ENCODE measurements around the gene ADAMTS15.
"Not testable (repeated sequence)": the region's sequence is repeated elsewhere in the genome, so short reads cannot be mapped to it uniquely, and the experiment has no call there.

Gene ADAMTS15

DNA sequence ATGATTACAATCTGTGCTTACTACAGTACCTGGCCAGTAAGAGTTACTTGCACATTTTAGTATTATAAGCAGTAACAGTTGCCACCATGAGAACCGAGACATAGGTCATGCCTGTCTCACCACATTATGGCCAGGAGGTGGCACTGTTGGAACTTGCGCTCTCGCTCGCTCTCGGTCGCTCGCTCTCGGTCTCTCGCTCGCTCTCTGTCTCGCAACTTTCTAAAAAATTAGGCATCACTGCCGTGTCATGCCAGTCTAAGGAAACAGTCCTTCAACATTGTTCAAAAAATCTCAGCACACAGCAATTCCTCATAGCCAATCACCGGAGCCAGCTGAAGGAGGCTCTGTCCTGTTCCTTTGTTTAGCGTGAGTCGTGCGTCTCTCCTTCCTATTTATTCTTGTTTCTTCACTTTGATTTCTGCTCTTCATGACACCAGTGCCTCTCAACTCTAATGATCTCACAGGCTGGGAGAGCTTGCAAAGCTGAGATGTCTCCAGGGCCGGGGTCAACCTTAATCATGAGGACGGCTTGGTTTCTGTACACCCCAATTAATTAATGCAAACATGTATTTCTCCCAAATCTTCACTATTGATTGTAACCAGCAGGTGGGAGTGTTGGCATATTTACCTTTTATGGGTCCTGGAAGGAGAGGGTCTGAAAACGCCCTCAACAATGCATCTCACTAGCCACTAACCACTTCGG, 13.8 kb upstream of the ADAMTS15 start:
- peak; percentile 76 for DNase-seq (ENCODE audit: extremely low read depth, low read depth)
- TF ChIP-seq, protein P1, sequence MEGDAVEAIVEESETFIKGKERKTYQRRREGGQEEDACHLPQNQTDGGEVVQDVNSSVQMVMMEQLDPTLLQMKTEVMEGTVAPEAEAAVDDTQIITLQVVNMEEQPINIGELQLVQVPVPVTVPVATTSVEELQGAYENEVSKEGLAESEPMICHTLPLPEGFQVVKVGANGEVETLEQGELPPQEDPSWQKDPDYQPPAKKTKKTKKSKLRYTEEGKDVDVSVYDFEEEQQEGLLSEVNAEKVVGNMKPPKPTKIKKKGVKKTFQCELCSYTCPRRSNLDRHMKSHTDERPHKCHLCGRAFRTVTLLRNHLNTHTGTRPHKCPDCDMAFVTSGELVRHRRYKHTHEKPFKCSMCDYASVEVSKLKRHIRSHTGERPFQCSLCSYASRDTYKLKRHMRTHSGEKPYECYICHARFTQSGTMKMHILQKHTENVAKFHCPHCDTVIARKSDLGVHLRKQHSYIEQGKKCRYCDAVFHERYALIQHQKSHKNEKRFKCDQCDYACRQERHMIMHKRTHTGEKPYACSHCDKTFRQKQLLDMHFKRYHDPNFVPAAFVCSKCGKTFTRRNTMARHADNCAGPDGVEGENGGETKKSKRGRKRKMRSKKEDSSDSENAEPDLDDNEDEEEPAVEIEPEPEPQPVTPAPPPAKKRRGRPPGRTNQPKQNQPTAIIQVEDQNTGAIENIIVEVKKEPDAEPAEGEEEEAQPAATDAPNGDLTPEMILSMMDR (IDR thresholded peaks at IDR 0.05; ENCODE audit: low read depth, low read length, missing control alignments) = peak; percentile 85

DNA sequence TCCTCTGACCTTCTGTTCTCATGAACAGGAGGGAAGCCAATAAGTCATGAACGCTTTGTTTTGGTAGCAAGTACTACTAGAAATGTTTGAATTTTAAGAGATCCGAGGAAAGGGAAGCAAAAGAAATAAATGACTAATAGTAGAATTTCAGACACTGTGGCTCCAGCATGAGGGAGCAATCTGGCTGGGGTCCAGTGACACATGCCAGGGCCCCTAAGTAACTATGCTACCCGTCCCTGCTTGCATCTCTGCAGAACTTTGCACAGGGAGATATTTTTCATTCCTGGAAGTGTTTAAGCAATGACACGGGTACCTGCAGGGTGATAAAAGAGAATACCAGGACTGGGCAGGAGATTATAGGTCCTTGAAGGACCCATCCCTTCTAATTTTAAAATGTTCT, 12.8 kb upstream of the ADAMTS15 start:
- no peak for DNase-seq (ENCODE audit: extremely low read depth, low read depth)
- TF ChIP-seq, protein P1 (IDR thresholded peaks at IDR 0.05; ENCODE audit: low read depth, low read length, missing control alignments) = no peak
- H3K4me3 ChIP-seq (replicated peaks; ENCODE audit: low read depth, low read length) = no peak overlapping the region

More for the DNA sequence above, 13.8 kb upstream of the ADAMTS15 start:
- H3K4me3 ChIP-seq (replicated peaks; ENCODE audit: low read depth, low read length) = peak overlapping the region; percentile 59

DNA sequence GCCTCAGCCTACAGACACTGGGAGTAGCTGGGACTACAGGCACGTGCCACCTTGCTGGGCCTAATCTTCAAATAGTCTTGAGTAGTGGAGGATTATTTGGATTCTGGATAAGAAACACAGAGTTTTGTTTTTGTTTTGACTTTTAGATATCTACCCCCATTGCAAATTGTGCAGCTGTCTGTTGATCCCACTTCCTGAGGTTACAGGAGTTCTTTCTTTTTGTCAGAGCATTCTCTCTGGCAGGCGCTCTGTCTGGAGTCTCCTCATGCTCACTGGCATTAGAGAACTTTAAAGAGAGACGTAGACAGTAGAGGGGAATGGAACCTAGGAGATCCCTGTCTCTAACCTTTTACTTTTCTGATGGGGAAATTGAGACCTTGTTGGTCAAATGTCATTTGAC, 12.3 kb upstream of the ADAMTS15 start:
- DNase-seq (ENCODE audit: extremely low read depth, low read depth) = no peak
- H3K4me3 ChIP-seq (replicated peaks; ENCODE audit: low read depth, low read length) = no peak overlapping the region
- TF ChIP-seq, protein P1 (IDR thresholded peaks at IDR 0.05; ENCODE audit: low read depth, low read length, missing control alignments) = no peak

DNA sequence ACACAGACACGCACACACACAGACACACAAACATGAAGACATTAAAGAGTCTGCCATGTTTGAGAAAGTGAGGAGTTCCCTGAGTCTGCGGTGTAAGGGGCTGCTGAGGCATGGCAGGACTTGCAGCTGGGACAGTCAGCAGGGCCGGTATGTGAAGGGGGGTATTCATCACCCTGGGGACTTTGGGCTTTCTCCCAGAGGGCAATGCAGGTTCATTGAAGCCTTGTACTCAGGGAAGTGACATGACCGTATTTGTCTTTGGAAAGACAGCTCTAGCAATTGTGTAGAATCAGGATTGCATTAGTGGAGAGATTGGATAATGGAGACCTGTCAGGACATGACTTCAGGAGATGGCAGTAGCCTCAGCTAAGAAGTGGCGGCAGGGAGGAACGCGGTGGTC, 10.6 kb upstream of the ADAMTS15 start:
- H3K4me3 ChIP-seq (replicated peaks; ENCODE audit: low read depth, low read length) = no peak overlapping the region
- DNase-seq (ENCODE audit: extremely low read depth, low read depth) = no peak
- TF ChIP-seq, protein P1 (IDR thresholded peaks at IDR 0.05; ENCODE audit: low read depth, low read length, missing control alignments) = no peak

DNA sequence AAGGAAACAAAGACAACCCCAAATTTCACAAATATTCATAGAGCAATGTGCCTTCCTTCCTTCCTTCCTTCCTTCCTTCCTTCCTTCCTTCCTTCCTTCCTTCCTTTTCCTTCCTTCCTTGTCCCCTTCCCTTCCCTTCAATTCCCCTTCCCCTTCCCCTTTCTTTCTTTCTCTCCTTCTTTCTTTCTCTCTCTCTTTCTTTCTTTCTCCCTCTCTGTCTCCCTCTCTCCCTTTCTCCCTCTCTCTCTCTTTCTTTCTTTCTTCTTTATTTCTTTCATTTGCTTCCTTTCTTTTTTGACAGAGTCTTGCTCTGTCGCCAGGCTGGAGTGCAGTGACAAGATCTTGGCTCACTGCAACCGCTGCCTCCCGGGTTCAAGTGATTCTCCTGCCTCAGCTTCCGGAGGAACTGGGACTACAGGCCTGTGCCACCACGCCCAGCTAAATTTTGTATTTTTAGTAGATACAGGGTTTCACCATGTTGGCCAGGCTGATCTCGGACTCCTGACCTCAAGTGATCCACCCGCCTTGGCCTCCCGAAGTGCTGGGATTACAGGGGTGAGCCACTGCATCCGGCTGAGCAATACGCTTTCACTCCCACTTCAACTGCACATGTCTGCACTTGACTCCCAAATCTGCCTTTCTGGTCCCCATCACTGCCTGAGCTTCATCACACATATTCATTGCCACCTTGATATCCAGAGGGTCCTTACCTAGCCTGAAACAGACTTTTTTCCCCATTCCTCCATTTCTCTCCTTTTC, 9.9 kb upstream of the ADAMTS15 start:
- not testable (repeated sequence) for DNase-seq (ENCODE audit: extremely low read depth, low read depth); H3K4me3 ChIP-seq (replicated peaks; ENCODE audit: low read depth, low read length)

DNA sequence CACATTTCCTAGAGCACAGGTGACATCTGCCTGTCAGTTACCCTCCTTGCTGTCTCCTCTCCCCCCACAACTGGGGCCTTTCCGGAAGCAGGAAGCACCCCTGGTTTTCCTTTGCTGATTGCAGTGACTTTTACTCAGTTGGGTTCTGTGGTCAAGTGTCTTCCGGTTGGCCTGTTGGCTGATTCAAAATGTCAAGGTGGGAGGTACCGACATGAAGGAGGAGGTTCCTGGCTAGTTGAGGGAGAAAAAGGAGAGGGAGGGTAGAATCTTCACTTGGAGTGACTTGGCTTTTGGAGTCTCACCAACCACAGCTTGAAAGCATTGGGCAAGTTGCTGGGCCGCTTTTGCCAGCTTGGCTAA, 9.3 kb upstream of the ADAMTS15 start:
- TF ChIP-seq, protein P1 (IDR thresholded peaks at IDR 0.05; ENCODE audit: low read depth, low read length, missing control alignments) = no peak
- DNase-seq (ENCODE audit: extremely low read depth, low read depth) = no peak
- H3K4me3 ChIP-seq (replicated peaks; ENCODE audit: low read depth, low read length) = no peak overlapping the region

DNA sequence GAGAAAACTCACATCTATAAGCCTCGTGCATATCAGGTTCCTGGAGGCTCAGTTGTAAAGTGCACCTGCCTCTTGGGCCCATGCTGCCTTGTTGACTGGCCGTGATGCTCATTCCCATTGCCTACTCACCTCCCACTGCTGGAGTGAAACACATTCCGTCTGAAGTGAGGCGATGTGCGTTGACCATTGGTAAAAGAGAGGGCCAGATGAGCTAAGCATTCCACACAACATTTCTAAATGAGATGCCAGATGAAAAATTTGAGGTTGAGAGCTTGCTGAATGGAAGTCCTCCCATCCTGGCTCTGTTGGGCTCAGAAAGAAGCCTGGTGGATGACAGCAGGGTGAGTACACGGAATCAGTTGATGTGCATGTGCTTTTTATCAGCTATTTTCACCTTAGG, 8.6 kb upstream of the ADAMTS15 start:
- TF ChIP-seq, protein P1 (IDR thresholded peaks at IDR 0.05; ENCODE audit: low read depth, low read length, missing control alignments) = no peak
- DNase-seq (ENCODE audit: extremely low read depth, low read depth) = no peak
- H3K4me3 ChIP-seq (replicated peaks; ENCODE audit: low read depth, low read length) = no peak overlapping the region
